K562 (cell line): Measurements from ENCODE around the gene TRDMT1. TPM values are rescaled to one million over a fixed set of nuclear protein-coding genes. Genes with fewer than 3 reads are reported as not detected.

Experiments used
- CBX8 ChIP-seq: fragments of 200-600 bp; sonication (generic); IDR thresholded peaks from 2 replicates; pipeline ENCODE4 v1.6.1; 2012; ENCODE audit warnings: borderline replicate concordance, mixed run types, low read depth, mild to moderate bottlenecking, moderate library complexity, mixed read lengths, low read length, control low read depth, inconsistent platforms; ENCODE audit not compliant: poor library complexity, severe bottlenecking; ENCODE audit errors: extremely low read depth
- CCNT2 ChIP-seq: IDR thresholded peaks from 2 replicates; pipeline ENCODE4 v1.6.1; 2011; ENCODE audit warnings: borderline replicate concordance, low read depth, mild to moderate bottlenecking, moderate library complexity, mixed read lengths, low read length; ENCODE audit not compliant: insufficient read length; ENCODE audit errors: extremely low read depth
- HNRNPLL ChIP-seq: fragments of 200-400 bp; formaldehyde crosslinking; IDR thresholded peaks from 2 replicates; pipeline ENCODE4 v1.6.1; 2017; ENCODE audit warnings: low read length, low read depth, mild to moderate bottlenecking; ENCODE audit not compliant: poor library complexity, severe bottlenecking
- IRF2 ChIP-seq: sonication (generic); formaldehyde crosslinking; IDR thresholded peaks from 2 replicates; pipeline ENCODE4 v1.8.1; 2022; ENCODE audit warnings: mild to moderate bottlenecking, missing genetic modification reagents
- JUNB ChIP-seq: fragments of 450-650 bp; formaldehyde crosslinking; conservative IDR thresholded peaks from 2 replicates; pipeline ENCODE4 v1.4.0; 2020; ENCODE audit warnings: mild to moderate bottlenecking
- KLF16 ChIP-seq: IDR thresholded peaks from 2 replicates; pipeline ENCODE4 v1.6.1; 2016; ENCODE audit warnings: antibody characterized with exemption
- LARP7 ChIP-seq: fragments of 450-650 bp; IDR thresholded peaks from 2 replicates; pipeline ENCODE4 v1.6.1; 2016
- NCOA6 ChIP-seq: fragments of 450-650 bp; IDR thresholded peaks from 2 replicates; pipeline ENCODE4 v1.6.1; 2017; ENCODE audit warnings: mild to moderate bottlenecking
- NFYB ChIP-seq: IDR thresholded peaks from 2 replicates; pipeline ENCODE4 v1.6.1; 2011; ENCODE audit warnings: mild to moderate bottlenecking, moderate library complexity; ENCODE audit not compliant: insufficient read length; ENCODE audit errors: extremely low read depth
- SRSF9 ChIP-seq: fragments of 200-400 bp; formaldehyde crosslinking; IDR thresholded peaks from 2 replicates; pipeline ENCODE4 v1.6.1; 2017; ENCODE audit warnings: low read depth, low read length, borderline replicate concordance
- ZNF146 ChIP-seq: IDR thresholded peaks from one replicate; pipeline ENCODE4 v1.6.1; 2018; ENCODE audit warnings: missing compliant biosample characterization; ENCODE audit not compliant: unreplicated experiment
- ZNF24 ChIP-seq: fragments of 450-650 bp; IDR thresholded peaks from 2 replicates; pipeline ENCODE4 v1.6.1; 2016
- polyA plus RNA-seq, 8 experiments: library from polyadenylated mRNA; depleted of rRNA in 4 of 8; stranded (reverse) in 5 of 8; unstranded in 3 of 8; fragments of >200 nt; fragmentation: Nextera tagmentation in 2 of 8; fragmentation: Illumina TruSeq in 1 of 8; extraction: Ambion mirVana in 2 of 8; extraction: Trizol in 1 of 8; gene quantifications; 2 replicates each; pipeline versions ENCODE4 v1.2.1 to v1.2.3, GENCODE V29; 2011 to 2014; ENCODE audit warnings: inconsistent platforms in 1 of 8, missing spikeins in 1 of 8
- total RNA-seq, 7 experiments: library from RNA; depleted of rRNA in 6 of 7; stranded (reverse); fragments of >200 nt in 6 of 7; fragmentation: Illumina TruSeq in 2 of 7; extraction: Trizol in 2 of 7; gene quantifications; 2 replicates each; pipeline versions ENCODE4 v1.2.1 to v1.2.3, GENCODE V29; 2011 to 2021; ENCODE audit warnings: low replicate concordance in 1 of 7
- TF ChIP-seq, protein P1 (sequence below): sonication (generic); formaldehyde crosslinking; IDR thresholded peaks from 2 replicates; pipeline ENCODE4 v1.9.0; 2022; ENCODE audit warnings: mild to moderate bottlenecking, missing genetic modification reagents
- TF ChIP-seq, protein P2 (sequence below): fragments of 450-650 bp; formaldehyde crosslinking; IDR thresholded peaks from 2 replicates; pipeline ENCODE4 v1.4.0; 2020; ENCODE audit warnings: mild to moderate bottlenecking, mixed read lengths
- TF ChIP-seq, protein P3 (sequence below): fragments of 250-450 bp; sonication (Bioruptor Pico); IDR thresholded peaks from 2 replicates; pipeline ENCODE4 v1.5.0; 2021; ENCODE audit warnings: mild to moderate bottlenecking, borderline replicate concordance
- TF ChIP-seq, protein P4 (sequence below): fragments of 450-650 bp; IDR thresholded peaks from 2 replicates; pipeline ENCODE4 v1.7.0; 2016; ENCODE audit warnings: borderline replicate concordance
- TF ChIP-seq, protein P5 (sequence below): fragments of 250-450 bp; sonication (Bioruptor Pico); IDR thresholded peaks from 2 replicates; pipeline ENCODE4 v1.4.0; 2020
- TF ChIP-seq, protein P6 (sequence below): sonication (generic); formaldehyde crosslinking; IDR thresholded peaks from 2 replicates; pipeline ENCODE4 v1.8.0; 2022; ENCODE audit warnings: mild to moderate bottlenecking, missing genetic modification reagents, borderline replicate concordance

The TRDMT1 gene
- total and polyA plus RNA-seq, 9 of the 15 experiments (the other 6 are each of a cell fraction or from before 2014, with no cell fraction given) = 5.4 to 12.6 (median 9.3) TPM

DNA sequence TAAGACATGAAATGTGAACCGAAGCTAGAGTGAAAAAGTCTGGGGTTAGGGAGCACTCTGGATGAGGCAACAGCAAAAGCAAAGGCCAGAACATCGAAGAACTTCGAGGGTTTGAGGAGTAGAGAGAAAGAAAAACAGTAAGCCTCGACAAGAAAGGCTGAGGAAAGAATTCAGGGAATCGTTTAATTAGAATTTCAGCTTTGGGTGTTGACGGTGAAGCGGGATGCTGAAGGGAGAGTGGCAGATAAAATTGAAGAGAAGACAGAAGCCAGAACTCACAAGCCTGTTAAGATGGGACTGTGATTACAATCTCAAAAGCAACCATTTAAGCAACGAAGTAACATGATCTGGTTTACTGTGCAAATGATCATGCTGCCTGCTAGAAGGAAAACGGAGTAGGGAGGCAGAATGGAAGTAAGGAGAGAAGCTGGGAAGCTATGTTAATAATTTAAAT lies 2.1 kb downstream of the TRDMT1 start (continued):
- TF ChIP-seq LARP7 (no peak), IRF2 (CRISPR knock-in tag) (no peak), SRSF9 (no peak), NFYB (no peak), HNRNPLL (no peak), CCNT2 (no peak), NCOA6 (no peak), CBX8 (no peak), ZNF146 (no peak), JUNB (CRISPR knock-in tag) (no peak), KLF16 (no peak), ZNF24 (no peak)
- TF ChIP-seq, protein P1, sequence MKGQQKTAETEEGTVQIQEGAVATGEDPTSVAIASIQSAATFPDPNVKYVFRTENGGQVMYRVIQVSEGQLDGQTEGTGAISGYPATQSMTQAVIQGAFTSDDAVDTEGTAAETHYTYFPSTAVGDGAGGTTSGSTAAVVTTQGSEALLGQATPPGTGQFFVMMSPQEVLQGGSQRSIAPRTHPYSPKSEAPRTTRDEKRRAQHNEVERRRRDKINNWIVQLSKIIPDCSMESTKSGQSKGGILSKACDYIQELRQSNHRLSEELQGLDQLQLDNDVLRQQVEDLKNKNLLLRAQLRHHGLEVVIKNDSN (CRISPR knock-in tag) = no peak
- TF ChIP-seq, protein P2, sequence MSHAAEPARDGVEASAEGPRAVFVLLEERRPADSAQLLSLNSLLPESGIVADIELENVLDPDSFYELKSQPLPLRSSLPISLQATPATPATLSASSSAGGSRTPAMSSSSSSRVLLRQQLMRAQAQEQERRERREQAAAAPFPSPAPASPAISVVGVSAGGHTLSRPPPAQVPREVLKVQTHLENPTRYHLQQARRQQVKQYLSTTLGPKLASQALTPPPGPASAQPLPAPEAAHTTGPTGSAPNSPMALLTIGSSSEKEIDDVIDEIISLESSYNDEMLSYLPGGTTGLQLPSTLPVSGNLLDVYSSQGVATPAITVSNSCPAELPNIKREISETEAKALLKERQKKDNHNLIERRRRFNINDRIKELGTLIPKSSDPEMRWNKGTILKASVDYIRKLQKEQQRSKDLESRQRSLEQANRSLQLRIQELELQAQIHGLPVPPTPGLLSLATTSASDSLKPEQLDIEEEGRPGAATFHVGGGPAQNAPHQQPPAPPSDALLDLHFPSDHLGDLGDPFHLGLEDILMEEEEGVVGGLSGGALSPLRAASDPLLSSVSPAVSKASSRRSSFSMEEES (CRISPR knock-in tag) = no peak
- TF ChIP-seq, protein P3, sequence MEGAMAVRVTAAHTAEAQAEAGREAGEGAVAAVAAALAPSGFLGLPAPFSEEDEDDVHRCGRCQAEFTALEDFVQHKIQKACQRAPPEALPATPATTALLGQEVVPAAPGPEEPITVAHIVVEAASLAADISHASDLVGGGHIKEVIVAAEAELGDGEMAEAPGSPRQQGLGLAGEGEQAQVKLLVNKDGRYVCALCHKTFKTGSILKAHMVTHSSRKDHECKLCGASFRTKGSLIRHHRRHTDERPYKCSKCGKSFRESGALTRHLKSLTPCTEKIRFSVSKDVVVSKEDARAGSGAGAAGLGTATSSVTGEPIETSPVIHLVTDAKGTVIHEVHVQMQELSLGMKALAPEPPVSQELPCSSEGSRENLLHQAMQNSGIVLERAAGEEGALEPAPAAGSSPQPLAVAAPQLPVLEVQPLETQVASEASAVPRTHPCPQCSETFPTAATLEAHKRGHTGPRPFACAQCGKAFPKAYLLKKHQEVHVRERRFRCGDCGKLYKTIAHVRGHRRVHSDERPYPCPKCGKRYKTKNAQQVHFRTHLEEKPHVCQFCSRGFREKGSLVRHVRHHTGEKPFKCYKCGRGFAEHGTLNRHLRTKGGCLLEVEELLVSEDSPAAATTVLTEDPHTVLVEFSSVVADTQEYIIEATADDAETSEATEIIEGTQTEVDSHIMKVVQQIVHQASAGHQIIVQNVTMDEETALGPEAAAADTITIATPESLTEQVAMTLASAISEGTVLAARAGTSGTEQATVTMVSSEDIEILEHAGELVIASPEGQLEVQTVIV = no peak
- TF ChIP-seq, protein P4, sequence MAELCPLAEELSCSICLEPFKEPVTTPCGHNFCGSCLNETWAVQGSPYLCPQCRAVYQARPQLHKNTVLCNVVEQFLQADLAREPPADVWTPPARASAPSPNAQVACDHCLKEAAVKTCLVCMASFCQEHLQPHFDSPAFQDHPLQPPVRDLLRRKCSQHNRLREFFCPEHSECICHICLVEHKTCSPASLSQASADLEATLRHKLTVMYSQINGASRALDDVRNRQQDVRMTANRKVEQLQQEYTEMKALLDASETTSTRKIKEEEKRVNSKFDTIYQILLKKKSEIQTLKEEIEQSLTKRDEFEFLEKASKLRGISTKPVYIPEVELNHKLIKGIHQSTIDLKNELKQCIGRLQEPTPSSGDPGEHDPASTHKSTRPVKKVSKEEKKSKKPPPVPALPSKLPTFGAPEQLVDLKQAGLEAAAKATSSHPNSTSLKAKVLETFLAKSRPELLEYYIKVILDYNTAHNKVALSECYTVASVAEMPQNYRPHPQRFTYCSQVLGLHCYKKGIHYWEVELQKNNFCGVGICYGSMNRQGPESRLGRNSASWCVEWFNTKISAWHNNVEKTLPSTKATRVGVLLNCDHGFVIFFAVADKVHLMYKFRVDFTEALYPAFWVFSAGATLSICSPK = no peak
- TF ChIP-seq, protein P5, sequence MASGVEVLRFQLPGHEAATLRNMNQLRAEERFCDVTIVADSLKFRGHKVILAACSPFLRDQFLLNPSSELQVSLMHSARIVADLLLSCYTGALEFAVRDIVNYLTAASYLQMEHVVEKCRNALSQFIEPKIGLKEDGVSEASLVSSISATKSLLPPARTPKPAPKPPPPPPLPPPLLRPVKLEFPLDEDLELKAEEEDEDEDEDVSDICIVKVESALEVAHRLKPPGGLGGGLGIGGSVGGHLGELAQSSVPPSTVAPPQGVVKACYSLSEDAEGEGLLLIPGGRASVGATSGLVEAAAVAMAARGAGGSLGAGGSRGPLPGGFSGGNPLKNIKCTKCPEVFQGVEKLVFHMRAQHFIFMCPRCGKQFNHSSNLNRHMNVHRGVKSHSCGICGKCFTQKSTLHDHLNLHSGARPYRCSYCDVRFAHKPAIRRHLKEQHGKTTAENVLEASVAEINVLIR (CRISPR knock-in tag) = no peak
- TF ChIP-seq, protein P6, sequence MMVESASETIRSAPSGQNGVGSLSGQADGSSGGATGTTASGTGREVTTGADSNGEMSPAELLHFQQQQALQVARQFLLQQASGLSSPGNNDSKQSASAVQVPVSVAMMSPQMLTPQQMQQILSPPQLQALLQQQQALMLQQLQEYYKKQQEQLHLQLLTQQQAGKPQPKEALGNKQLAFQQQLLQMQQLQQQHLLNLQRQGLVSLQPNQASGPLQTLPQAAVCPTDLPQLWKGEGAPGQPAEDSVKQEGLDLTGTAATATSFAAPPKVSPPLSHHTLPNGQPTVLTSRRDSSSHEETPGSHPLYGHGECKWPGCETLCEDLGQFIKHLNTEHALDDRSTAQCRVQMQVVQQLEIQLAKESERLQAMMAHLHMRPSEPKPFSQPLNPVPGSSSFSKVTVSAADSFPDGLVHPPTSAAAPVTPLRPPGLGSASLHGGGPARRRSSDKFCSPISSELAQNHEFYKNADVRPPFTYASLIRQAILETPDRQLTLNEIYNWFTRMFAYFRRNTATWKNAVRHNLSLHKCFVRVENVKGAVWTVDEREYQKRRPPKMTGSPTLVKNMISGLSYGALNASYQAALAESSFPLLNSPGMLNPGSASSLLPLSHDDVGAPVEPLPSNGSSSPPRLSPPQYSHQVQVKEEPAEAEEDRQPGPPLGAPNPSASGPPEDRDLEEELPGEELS = no peak
